ENCODE data around the gene NLRP9.

GRCh38 chr19:55667006-55667381 lies 71.2 kb downstream of the NLRP9 start:
- TF ChIP-seq CTCF (IDR thresholded peaks at IDR 0.05 in 8 of 11, conservative IDR thresholded peaks at IDR 0.05 in 3 of 11) (no peak), POLR2A (IDR thresholded peaks at IDR 0.05) (no peak)

Measured in spleen (tissue), 7 donors.